Measurements from ENCODE around the gene NIT1.

The NIT1 gene

GRCh38 chr1:161117759-161118581 lies at the start of gene NIT1, which contains the start of gene PFDN2:
NIT1 (plus strand) TSS chr1:161118105; CDS start chr1:161118177, 72 bp downstream.
PFDN2 (minus strand) TSS chr1:161118037; CDS start chr1:161118026, 11 bp downstream.
- no peak for TF ChIP-seq CTCF (IDR thresholded peaks at IDR 0.05; ENCODE audit: borderline replicate concordance, control extremely low read depth, extremely low read depth, insufficient read depth, missing control alignments)
- in situ Hi-C loops (cut with MboI; ENCODE audit: low sequenced_read_pairs, unreplicated experiment), result no loop called here
- DNase-seq (ENCODE audit: low spot score), result peak; percentile 94

- DNase-seq (ENCODE audit: low spot score), result peak; percentile 87
- TF ChIP-seq CTCF (IDR thresholded peaks at IDR 0.05; ENCODE audit: borderline replicate concordance, control extremely low read depth, extremely low read depth, insufficient read depth, missing control alignments), result no peak
- in situ Hi-C loops (cut with MboI; ENCODE audit: low sequenced_read_pairs, unreplicated experiment), result no loop called here
These were observed 49.3 kb upstream of the NIT1 start for GRCh38 chr1:161068306-161069234.

- no peak for DNase-seq (ENCODE audit: low spot score)
- in situ Hi-C loops (cut with MboI; ENCODE audit: low sequenced_read_pairs, unreplicated experiment), result no loop called here
These were observed 48.7 kb upstream of the NIT1 start for GRCh38 chr1:161069241-161069640.

GRCh38 chr1:161069731-161070270 lies 48.1 kb upstream of the NIT1 start, which contains the start of gene ARHGAP30:
ARHGAP30 (minus strand) TSS chr1:161069891; CDS start chr1:161069624, 267 bp downstream.
- TF ChIP-seq CTCF (IDR thresholded peaks at IDR 0.05; ENCODE audit: borderline replicate concordance, control extremely low read depth, extremely low read depth, insufficient read depth, missing control alignments), result no peak
- in situ Hi-C loops (cut with MboI; ENCODE audit: low sequenced_read_pairs, unreplicated experiment), result no loop called here
- peak; percentile 95 for DNase-seq (ENCODE audit: low spot score)

More at GRCh38 chr1:161069241-161069640, 48.7 kb upstream of the NIT1 start:
- no peak for TF ChIP-seq CTCF (IDR thresholded peaks at IDR 0.05; ENCODE audit: borderline replicate concordance, control extremely low read depth, extremely low read depth, insufficient read depth, missing control alignments)

- TF ChIP-seq CTCF (IDR thresholded peaks at IDR 0.05; ENCODE audit: borderline replicate concordance, control extremely low read depth, extremely low read depth, insufficient read depth, missing control alignments), result no peak
- DNase-seq (ENCODE audit: low spot score), result no peak
- in situ Hi-C loops (cut with MboI; ENCODE audit: low sequenced_read_pairs, unreplicated experiment), result no loop called here
These were observed 47.1 kb upstream of the NIT1 start for GRCh38 chr1:161070761-161071160.

- DNase-seq (ENCODE audit: low spot score), result peak; percentile 82
- peak; percentile 60 for TF ChIP-seq CTCF (IDR thresholded peaks at IDR 0.05; ENCODE audit: borderline replicate concordance, control extremely low read depth, extremely low read depth, insufficient read depth, missing control alignments)
- in situ Hi-C loops (cut with MboI; ENCODE audit: low sequenced_read_pairs, unreplicated experiment), result no loop called here
These were observed 46.0 kb upstream of the NIT1 start for GRCh38 chr1:161071886-161072371.

Measured in GM13976 (cell line).